ENCODE results near the gene DRD4.
"Not testable (repeated sequence)": the region's sequence is repeated elsewhere in the genome, so short reads cannot be mapped to it uniquely, and the experiment has no call there.

The DRD4 gene

GRCh38 chr11:665704-666281 is 28.7 kb downstream of the DRD4 start:
- no peak for DNase-seq (ENCODE audit: extremely low read depth in 1 of 2, low read depth in 1 of 2)

- no peak for DNase-seq (ENCODE audit: extremely low read depth in 1 of 2, low read depth in 1 of 2)
These were observed 36.8 kb downstream of the DRD4 start for GRCh38 chr11:673866-674265.

- DNase-seq (ENCODE audit: extremely low read depth in 1 of 2, low read depth in 1 of 2) = no peak
These were observed 37.3 kb downstream of the DRD4 start for GRCh38 chr11:674406-674805.

- DNase-seq (ENCODE audit: extremely low read depth in 1 of 2, low read depth in 1 of 2) = no peak
These were observed 41.2 kb downstream of the DRD4 start for GRCh38 chr11:678297-678696.

- DNase-seq (ENCODE audit: extremely low read depth in 1 of 2, low read depth in 1 of 2) = no peak
These were observed 42.5 kb downstream of the DRD4 start for GRCh38 chr11:679271-680207.

- no peak for DNase-seq (ENCODE audit: extremely low read depth in 1 of 2, low read depth in 1 of 2)
These were observed 43.4 kb downstream of the DRD4 start for GRCh38 chr11:680476-680875.

GRCh38 chr11:680970-681369 is 43.9 kb downstream of the DRD4 start:
- peak; percentile 20 to 47 for DNase-seq (ENCODE audit: extremely low read depth in 1 of 2, low read depth in 1 of 2)

GRCh38 chr11:686451-687243 is 49.6 kb downstream of the DRD4 start:
- DNase-seq (ENCODE audit: extremely low read depth in 1 of 2, low read depth in 1 of 2) = no peak

- DNase-seq (ENCODE audit: extremely low read depth in 1 of 2, low read depth in 1 of 2) = no peak
These were observed 50.7 kb downstream of the DRD4 start for GRCh38 chr11:687751-688150.

GRCh38 chr11:688681-689080 is 51.6 kb downstream of the DRD4 start:
- no peak for DNase-seq (ENCODE audit: extremely low read depth in 1 of 2, low read depth in 1 of 2)

- no peak for DNase-seq (ENCODE audit: extremely low read depth in 1 of 2, low read depth in 1 of 2)
These were observed 52.6 kb downstream of the DRD4 start for GRCh38 chr11:689625-690024.

GRCh38 chr11:690244-690643 is 53.2 kb downstream of the DRD4 start:
- not testable (repeated sequence) for DNase-seq (ENCODE audit: extremely low read depth in 1 of 2, low read depth in 1 of 2)
